Measurements from ENCODE around the gene KCNF1. TPM values are rescaled to one million over a fixed set of nuclear protein-coding genes. Genes with fewer than 3 reads are reported as not detected.
"Not testable (repeated sequence)": the region's sequence is repeated elsewhere in the genome, so short reads cannot be mapped to it uniquely, and the experiment has no call there.

The KCNF1 gene
- total and polyA plus RNA-seq, 2 of the 8 experiments (the other 6 are each of a cell fraction or from before 2014, with no cell fraction given): 0.48 to 1.5 TPM

GRCh38 chr2:10958452-10958851, 46.7 kb downstream of the KCNF1 start:
- H3K23me2 ChIP-seq (ENCODE audit: low read depth, low read length); H3K79me1 ChIP-seq (ENCODE audit: low read depth, low read length); H3K27me3 ChIP-seq (replicated peaks in 1 of 4; ENCODE audit: control insufficient read depth in 3 of 4, extremely low read depth in 1 of 4, insufficient read depth in 3 of 4, low read length in 3 of 4); H3K4me3 ChIP-seq (ENCODE audit: extremely low read depth in 1 of 4, insufficient read depth in 2 of 4, low read depth in 3 of 4, low read length in 4 of 4); H4K5ac ChIP-seq (ENCODE audit: insufficient read length, low read depth, low read length); H4K20me1 ChIP-seq (replicated peaks in 1 of 2; ENCODE audit: control insufficient read depth in 1 of 2, insufficient read depth in 2 of 2, low read length in 2 of 2); H3K4me2 ChIP-seq (ENCODE audit: insufficient read depth in 1 of 2, low read depth in 2 of 2, low read length in 2 of 2); H3K27ac ChIP-seq (ENCODE audit: low read depth, low read length); H3K9me3 ChIP-seq (ENCODE audit: insufficient read depth in 2 of 2, low read depth in 1 of 2, low read length in 1 of 2); H3K18ac ChIP-seq (ENCODE audit: extremely low read depth, low read length); H3K9ac ChIP-seq (replicated peaks in 1 of 4; ENCODE audit: extremely low read depth in 1 of 4, low read depth in 3 of 4, low read length in 3 of 4); H2BK12ac ChIP-seq (ENCODE audit: low read depth, low read length); H2BK15ac ChIP-seq (ENCODE audit: low read length); H3K14ac ChIP-seq (ENCODE audit: insufficient read length); POLR2A ChIA-PET (ENCODE audit: partially characterized antibody); H2BK5ac ChIP-seq (ENCODE audit: low read depth, low read length); H3K79me2 ChIP-seq (ENCODE audit: control insufficient read depth in 1 of 2, insufficient read depth in 2 of 2, low read length in 2 of 2); H2BK120ac ChIP-seq (replicated peaks; ENCODE audit: low read depth, low read length); H2AK5ac ChIP-seq (ENCODE audit: low read depth, low read length); H2BK20ac ChIP-seq (ENCODE audit: low read length); FAIRE-seq; H2AFZ ChIP-seq (ENCODE audit: low read length); H4K91ac ChIP-seq (replicated peaks; ENCODE audit: insufficient read length, low read length); H3K56ac ChIP-seq (replicated peaks; ENCODE audit: insufficient read length, low read depth, low read length); H4K8ac ChIP-seq (ENCODE audit: extremely low read depth, insufficient read depth, low read length); H3K23ac ChIP-seq (ENCODE audit: insufficient read length); H3K4me1 ChIP-seq (replicated peaks in 1 of 4; ENCODE audit: control insufficient read depth in 3 of 4, insufficient read depth in 4 of 4, low read length in 3 of 4); H3K36me3 ChIP-seq (ENCODE audit: control insufficient read depth in 2 of 4, insufficient read depth in 4 of 4, low read length in 3 of 4); H3K4ac ChIP-seq (replicated peaks; ENCODE audit: insufficient read length, low read depth, low read length); DNase-seq (ENCODE audit: low read depth in 1 of 2, low spot score in 2 of 2): not testable (repeated sequence)
- 85% methylated on average over 3 of the region's 3 CpGs; no CpG with 5 or more reads in 1 of the 2 experiments for WGBS, 2 experiments (ENCODE audit: extremely low coverage in 1 of 2, insufficient coverage in 1 of 2, insufficient read length in 1 of 2, insufficient replicate concordance in 2 of 2, low coverage in 1 of 2, low lambda C conversion rate in 2 of 2, missing lambda C conversion rate in 1 of 2)
- CTCF ChIA-PET (ENCODE audit: partially characterized antibody): interaction anchor here (0.6 to 2.8 kb wide), 8 partner anchors 13 to 165 kb away, joined by 3 to 9 read pairs (median 4); no protein-coding TSS in a partner anchor
